Erythroblast (primary cell): ENCODE measurements around the gene UBAP2.

Source experiments
- DNase-seq, 2 experiments: peaks; one replicate each; lab custom pipeline; 2025; lab: John Stamatoyannopoulos, UW
- GATA1 ChIP-seq: IDR thresholded peaks from 2 replicates; pipeline ENCODE4 v1.6.1; 2011; ENCODE audit warnings: low read depth, mild to moderate bottlenecking, control low read depth, low read length, moderate library complexity
- POLR2A ChIP-seq: IDR thresholded peaks from 2 replicates; pipeline ENCODE4 v1.6.1; 2011; ENCODE audit warnings: mild to moderate bottlenecking, low read length

The UBAP2 gene, protein sequence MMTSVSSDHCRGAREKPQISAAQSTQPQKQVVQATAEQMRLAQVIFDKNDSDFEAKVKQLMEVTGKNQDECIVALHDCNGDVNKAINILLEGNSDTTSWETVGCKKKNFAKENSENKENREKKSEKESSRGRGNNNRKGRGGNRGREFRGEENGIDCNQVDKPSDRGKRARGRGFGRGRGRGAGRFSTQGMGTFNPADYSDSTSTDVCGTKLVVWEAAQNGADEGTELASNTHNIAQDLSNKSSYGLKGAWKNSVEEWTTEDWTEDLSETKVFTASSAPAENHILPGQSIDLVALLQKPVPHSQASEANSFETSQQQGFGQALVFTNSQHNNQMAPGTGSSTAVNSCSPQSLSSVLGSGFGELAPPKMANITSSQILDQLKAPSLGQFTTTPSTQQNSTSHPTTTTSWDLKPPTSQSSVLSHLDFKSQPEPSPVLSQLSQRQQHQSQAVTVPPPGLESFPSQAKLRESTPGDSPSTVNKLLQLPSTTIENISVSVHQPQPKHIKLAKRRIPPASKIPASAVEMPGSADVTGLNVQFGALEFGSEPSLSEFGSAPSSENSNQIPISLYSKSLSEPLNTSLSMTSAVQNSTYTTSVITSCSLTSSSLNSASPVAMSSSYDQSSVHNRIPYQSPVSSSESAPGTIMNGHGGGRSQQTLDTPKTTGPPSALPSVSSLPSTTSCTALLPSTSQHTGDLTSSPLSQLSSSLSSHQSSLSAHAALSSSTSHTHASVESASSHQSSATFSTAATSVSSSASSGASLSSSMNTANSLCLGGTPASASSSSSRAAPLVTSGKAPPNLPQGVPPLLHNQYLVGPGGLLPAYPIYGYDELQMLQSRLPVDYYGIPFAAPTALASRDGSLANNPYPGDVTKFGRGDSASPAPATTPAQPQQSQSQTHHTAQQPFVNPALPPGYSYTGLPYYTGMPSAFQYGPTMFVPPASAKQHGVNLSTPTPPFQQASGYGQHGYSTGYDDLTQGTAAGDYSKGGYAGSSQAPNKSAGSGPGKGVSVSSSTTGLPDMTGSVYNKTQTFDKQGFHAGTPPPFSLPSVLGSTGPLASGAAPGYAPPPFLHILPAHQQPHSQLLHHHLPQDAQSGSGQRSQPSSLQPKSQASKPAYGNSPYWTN

DNA sequence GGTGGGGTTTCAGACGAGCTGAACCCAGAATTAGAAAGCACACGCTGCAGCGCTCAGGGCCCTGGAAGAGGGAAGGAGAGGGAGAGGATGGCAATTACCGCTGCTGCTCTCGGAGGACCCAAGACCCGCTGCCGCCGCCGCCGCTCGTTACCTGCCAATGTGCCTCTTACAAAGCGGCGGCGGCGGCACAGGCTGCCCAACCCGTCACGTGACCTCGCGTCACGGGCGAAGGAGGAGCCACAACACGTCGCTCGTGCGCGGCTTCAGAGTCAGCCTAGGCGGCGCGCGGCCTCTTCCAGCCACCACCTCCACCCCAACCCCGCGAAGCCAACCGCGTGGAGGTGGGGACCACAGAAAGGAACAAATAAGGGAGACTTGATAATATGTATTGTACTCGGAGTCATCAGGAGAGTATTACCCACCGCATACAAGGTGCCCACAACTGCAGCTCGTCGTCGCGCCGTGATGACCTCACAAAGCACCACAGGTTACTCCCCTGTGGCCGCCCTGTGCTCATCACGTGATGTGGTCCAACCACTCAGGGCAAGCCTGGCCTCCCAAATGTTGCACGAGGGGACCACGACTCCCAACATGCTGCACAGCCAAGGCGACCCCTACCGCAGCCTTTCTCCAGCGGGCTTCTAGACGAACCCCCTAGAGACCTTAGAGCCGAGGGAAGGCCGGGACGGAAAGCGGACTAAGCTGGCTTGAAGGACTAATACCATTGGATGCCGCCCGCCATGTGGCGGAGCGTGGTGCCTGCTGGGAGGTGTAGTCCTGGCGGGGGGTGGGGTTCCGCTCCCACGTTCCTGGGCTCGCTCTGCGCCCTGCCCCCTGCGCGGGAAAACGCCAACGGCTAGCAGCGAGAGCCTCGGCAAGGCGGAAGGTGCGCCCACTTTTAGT lies at the start of gene UBAP2:
Gene UBAP2, minus strand, starts transcription at position 161 of the 903 bp plus-strand sequence. CDS start 31,739 bp downstream, outside the sequence.
- peak; percentile 99 to 100 for DNase-seq
- TF ChIP-seq POLR2A: peak; percentile 93
- TF ChIP-seq GATA1: no peak

DNA sequence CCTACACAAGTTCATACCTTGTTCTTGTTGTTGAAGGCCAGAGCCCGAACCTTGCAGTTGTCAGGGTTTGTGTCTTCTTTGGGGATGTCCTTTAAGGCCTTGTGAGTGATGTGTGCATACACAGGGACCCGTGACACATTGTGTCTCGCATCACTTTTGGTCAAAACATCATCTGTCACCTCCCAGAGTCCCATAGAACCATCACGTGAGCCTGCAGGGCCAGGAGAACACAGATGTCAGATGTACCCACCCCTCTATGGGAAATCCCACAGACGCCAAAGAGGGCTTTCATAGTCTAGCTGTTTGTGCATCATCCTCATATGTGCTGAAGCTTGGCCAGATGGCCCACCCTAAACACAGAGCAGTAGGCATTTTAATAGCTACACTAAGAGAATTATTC lies 49.6 kb upstream of the UBAP2 start:
- DNase-seq: no peak
- TF ChIP-seq GATA1 (no peak), POLR2A (no peak)

GRCh38 chr9:34097865-34098264 lies 49.2 kb upstream of the UBAP2 start:
- TF ChIP-seq POLR2A: no peak
- no peak for TF ChIP-seq GATA1
- DNase-seq: no peak

DNA sequence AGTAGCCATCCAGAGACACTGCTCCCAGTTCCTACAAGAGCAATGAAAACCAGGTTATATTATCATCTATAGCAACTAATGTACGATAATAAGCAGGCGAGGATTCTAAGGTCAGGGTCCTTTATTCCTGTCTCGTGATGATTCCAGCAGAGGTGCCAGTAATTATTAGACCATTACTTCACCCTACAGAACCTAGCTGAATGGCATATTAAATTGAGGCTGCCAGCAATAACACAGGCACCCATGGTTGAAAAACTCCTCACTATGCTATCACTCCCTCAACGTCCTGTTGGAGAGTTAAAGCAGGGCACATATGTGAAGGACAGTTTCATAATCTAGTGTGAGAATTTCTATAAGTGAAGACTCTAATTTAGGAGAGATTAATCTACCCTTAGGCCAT lies 48.1 kb upstream of the UBAP2 start:
- no peak for DNase-seq
- TF ChIP-seq GATA1 (no peak), POLR2A (no peak)

GRCh38 chr9:34093578-34093977 lies 44.9 kb upstream of the UBAP2 start:
- DNase-seq: no peak
- TF ChIP-seq GATA1: no peak
- TF ChIP-seq POLR2A: no peak

- no peak for TF ChIP-seq POLR2A
- TF ChIP-seq GATA1: no peak
Observed at GRCh38 chr9:34089311-34089710, 40.6 kb upstream of the UBAP2 start.

GRCh38 chr9:34087370-34087769 lies 38.7 kb upstream of the UBAP2 start:
- no peak for TF ChIP-seq POLR2A
- no peak for TF ChIP-seq GATA1
- DNase-seq: no peak

More at GRCh38 chr9:34089311-34089710, 40.6 kb upstream of the UBAP2 start:
- no peak for DNase-seq

- no peak for DNase-seq
- no peak for TF ChIP-seq GATA1
- TF ChIP-seq POLR2A: no peak
Observed at GRCh38 chr9:34086864-34087263, 38.2 kb upstream of the UBAP2 start.

GRCh38 chr9:34085581-34086500 lies 37.2 kb upstream of the UBAP2 start:
- no peak for TF ChIP-seq GATA1
- DNase-seq: no peak

DNA sequence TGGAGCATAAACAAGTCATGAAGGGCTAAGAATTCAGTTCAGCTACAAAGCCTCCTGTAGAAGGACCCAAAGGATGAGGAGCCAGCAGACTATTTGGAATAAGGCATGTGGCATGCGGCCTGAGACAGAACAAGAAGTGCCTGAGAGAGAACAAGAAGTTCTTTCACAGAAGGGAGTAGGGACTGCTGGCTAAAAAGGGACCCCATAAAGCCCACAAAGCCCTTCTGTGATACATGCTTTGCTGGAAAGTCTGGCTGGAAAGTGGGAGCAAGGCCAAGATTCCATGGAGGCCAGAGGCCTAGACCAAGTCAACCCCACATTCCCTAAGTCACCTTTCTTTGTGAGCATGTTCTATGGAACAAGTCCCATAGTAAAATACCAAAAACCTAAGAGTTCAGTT lies 35.9 kb upstream of the UBAP2 start:
- DNase-seq: no peak
- TF ChIP-seq GATA1 (no peak), POLR2A (no peak)

GRCh38 chr9:34079181-34079580 lies 30.5 kb upstream of the UBAP2 start:
- DNase-seq: peak in 1 of 2 experiments; percentile 18
- TF ChIP-seq GATA1: no peak
- no peak for TF ChIP-seq POLR2A

GRCh38 chr9:34072868-34073590 lies 24.3 kb upstream of the UBAP2 start:
- no peak for DNase-seq
- TF ChIP-seq GATA1: no peak
- TF ChIP-seq POLR2A: no peak
